ENCODE data around the gene ODAD2. TPM values are rescaled to one million over a fixed set of nuclear protein-coding genes. Genes with fewer than 3 reads are reported as not detected.

ODAD2 gene
- total and polyA plus RNA-seq, 12 donors: 0.41 to 1.7 (median 1.0) TPM; not detected in 5

- ATAC-seq (peak in 2 of 8 donors; percentile 46 to 70), DNase-seq (no peak)
- H3K27me3 ChIP-seq: no peaks in the 10 kb centered on the region
- H3K27ac ChIP-seq: no peak overlapping the region
- TF ChIP-seq CTCF (IDR thresholded peaks at IDR 0.05): no peak
- H3K9me3 ChIP-seq: no peaks in the 10 kb centered on the region
- 63 to 66% methylated on average over 3 of the region's 3 CpGs for WGBS, 2 donors
- intact Hi-C loops (cut with DNase I): no loop called here
- peaks cover 0 to under 1% (median 0%) of the 10 kb centered on the region in 9 donors for H3K4me1 ChIP-seq
- no peak overlapping the region for H3K4me3 ChIP-seq
- no peaks in the 10 kb centered on the region for H3K36me3 ChIP-seq
These were observed 166.1 kb downstream of the ODAD2 start for GRCh38 chr10:27832826-27833225.

GRCh38 chr10:27826369-27826768, 172.5 kb downstream of the ODAD2 start:
- peaks cover 0 to 13% (median 0%) of the 10 kb centered on the region in 11 donors for H3K9me3 ChIP-seq
- no peak overlapping the region for H3K4me3 ChIP-seq
- intact Hi-C loops (cut with DNase I): no loop called here
- ATAC-seq (no peak), DNase-seq (no peak)
- H3K27ac ChIP-seq: no peak overlapping the region
- H3K36me3 ChIP-seq: no peaks in the 10 kb centered on the region
- WGBS, 2 donors: 82 to 87% methylated on average over 9 of the region's 9 CpGs
- H3K4me1 ChIP-seq: no peaks in the 10 kb centered on the region
- no peak for TF ChIP-seq CTCF (IDR thresholded peaks at IDR 0.05)
- H3K27me3 ChIP-seq: no peaks in the 10 kb centered on the region

- intact Hi-C loops (cut with DNase I): no loop called here
- peak overlapping the region in 2 of 10 donors; percentile 6 to 16 for H3K27ac ChIP-seq
- no peaks in the 10 kb centered on the region for H3K27me3 ChIP-seq
- DNase-seq (no peak), ATAC-seq (peak in 2 of 8 donors; percentile 24 to 51)
- H3K36me3 ChIP-seq: no peaks in the 10 kb centered on the region
- H3K4me1 ChIP-seq: peaks cover 0 to 20% (median 3%) of the 10 kb centered on the region in 9 donors
- H3K4me3 ChIP-seq: no peak overlapping the region
- peaks cover 0 to 13% (median 0%) of the 10 kb centered on the region in 11 donors for H3K9me3 ChIP-seq
- WGBS, 2 donors: 58 to 60% methylated on average over 4 of the region's 4 CpGs
- TF ChIP-seq CTCF (IDR thresholded peaks at IDR 0.05): no peak
These were observed 176.6 kb downstream of the ODAD2 start for GRCh38 chr10:27822301-27822700.

GRCh38 chr10:27820637-27821036, 178.2 kb downstream of the ODAD2 start:
- DNase-seq: no peak
- peak in 2 of 8 donors; percentile 33 to 60 for ATAC-seq
- Histone ChIP-seq H3K36me3 (no peaks in the 10 kb centered on the region), H3K9me3 (peaks cover 0 to 13% (median 0%) of the 10 kb centered on the region in 11 donors), H3K4me1 (peaks cover 0 to 20% (median 3%) of the 10 kb centered on the region in 9 donors), H3K4me3 (peak overlapping the region in 1 of 10 donors; percentile 3), H3K27me3 (no peaks in the 10 kb centered on the region), H3K27ac (peak overlapping the region in 6 of 10 donors; percentile 30 to 84 (median 76))
- no peak for TF ChIP-seq CTCF (IDR thresholded peaks at IDR 0.05)
- intact Hi-C loops (cut with DNase I): no loop called here
- 70 to 71% methylated on average over 3 of the region's 3 CpGs for WGBS, 2 donors

Measured in heart right ventricle (tissue), 16 donors.